Fibroblast of mammary gland (primary cell): ENCODE data around the gene CLRN1.

Source experiments
- DNase-seq: peaks from one replicate; pipeline ENCODE4 v3.0.0-alpha.2; 2010; ENCODE audit warnings: low read depth
- H3K4me3 ChIP-seq: 2 replicates; pipeline ENCODE4 v1.5.1; 2011; ENCODE audit warnings: low read depth, mild to moderate bottlenecking, low read length, moderate library complexity; ENCODE audit not compliant: control insufficient read depth
- TF ChIP-seq, protein P1 (sequence below): conservative IDR thresholded peaks from 2 replicates; pipeline ENCODE4 v1.5.1; 2011; ENCODE audit warnings: low read depth, low read length, inconsistent platforms; ENCODE audit not compliant: control insufficient read depth, insufficient read depth

Gene CLRN1

DNA sequence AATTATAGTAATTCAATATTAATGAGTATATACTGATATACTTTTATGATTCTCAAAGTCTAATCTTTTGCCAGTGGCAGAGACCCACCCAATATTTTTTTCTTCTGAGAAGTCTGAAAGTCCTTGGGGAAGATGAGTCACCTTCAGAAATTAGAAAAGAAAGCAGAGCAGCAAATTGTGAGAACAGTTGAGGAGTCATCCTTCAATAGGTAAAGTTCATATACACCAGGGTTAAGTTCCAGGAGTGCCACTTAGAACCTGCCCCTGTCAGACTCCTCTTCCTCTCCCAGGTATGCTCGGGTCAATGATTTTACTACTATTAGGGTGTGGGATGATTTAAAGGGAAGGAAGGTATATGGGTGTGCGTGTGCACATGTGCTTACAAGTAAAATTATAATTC is 7.1 kb downstream of the CLRN1 start:
- TF ChIP-seq, protein P1, sequence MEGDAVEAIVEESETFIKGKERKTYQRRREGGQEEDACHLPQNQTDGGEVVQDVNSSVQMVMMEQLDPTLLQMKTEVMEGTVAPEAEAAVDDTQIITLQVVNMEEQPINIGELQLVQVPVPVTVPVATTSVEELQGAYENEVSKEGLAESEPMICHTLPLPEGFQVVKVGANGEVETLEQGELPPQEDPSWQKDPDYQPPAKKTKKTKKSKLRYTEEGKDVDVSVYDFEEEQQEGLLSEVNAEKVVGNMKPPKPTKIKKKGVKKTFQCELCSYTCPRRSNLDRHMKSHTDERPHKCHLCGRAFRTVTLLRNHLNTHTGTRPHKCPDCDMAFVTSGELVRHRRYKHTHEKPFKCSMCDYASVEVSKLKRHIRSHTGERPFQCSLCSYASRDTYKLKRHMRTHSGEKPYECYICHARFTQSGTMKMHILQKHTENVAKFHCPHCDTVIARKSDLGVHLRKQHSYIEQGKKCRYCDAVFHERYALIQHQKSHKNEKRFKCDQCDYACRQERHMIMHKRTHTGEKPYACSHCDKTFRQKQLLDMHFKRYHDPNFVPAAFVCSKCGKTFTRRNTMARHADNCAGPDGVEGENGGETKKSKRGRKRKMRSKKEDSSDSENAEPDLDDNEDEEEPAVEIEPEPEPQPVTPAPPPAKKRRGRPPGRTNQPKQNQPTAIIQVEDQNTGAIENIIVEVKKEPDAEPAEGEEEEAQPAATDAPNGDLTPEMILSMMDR = no peak

DNA sequence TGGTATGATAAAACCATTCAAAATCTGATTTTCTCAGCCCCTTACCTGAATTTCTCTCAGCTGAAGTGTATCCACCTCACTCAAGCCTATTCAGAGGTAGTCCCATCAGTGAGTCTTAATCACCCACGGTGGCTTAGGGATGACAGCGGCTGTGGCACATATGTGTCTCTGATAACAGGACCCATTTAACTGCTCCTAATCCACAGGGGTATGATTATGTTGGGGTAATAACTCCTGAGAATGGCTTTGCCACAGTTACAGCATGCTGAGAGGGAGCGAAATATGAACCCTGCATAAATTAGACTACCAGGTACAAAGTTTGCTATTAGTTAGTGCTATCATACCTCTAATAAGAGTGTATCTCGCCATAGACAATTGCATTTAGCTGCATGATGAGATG is 10.6 kb downstream of the CLRN1 start:
- TF ChIP-seq, protein P1 = no peak
- no peak overlapping the region for H3K4me3 ChIP-seq

More for the DNA sequence above, 7.1 kb downstream of the CLRN1 start:
- peak; percentile 41 for DNase-seq
- H3K4me3 ChIP-seq = no peak overlapping the region

DNA sequence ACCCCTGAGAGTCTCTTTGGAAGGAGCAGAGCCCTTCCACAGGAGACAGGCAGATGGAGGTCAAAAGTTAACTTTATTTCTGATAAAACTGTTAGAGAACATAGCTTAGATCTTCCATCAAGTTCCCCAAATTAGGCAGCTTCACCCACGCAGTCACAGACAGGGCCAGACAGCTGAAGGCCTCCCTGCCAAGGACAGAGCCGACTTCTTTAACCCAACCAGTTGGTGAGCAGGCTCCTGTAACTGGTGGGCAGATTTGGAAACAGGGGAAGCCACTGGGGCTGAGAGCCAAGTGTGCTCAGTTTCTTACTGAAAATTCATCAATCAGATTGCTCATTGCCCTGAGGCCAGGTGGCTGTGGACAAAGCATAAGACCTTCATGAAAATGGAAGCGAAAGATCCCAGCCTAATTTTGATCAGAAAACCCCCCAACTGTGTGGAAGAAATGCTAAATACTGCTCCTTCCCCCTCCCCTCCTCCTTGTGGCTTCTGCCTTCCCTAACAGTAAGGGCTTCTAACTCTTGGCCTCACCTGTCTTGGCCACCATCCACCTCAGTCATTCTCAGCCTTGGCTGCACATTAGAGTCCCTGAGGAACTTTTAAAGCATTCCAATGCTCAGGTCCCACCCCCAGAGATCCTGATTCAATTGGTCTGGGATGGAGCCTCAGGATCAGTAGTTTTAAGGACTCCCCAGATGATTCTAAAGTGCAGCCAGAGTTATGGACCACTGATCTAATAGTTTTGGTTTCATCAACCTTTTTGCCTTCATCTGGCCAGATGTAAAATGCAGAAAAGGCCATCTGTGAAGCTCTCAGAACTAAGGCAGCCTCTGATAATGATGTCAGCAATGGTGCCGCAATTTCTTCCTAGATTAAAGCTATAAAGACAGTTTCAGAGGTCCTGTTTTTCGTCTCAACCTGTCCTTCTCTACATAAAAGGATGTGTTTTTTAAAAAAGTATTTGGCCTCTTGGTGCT is 11.5 kb downstream of the CLRN1 start:
- TF ChIP-seq, protein P1 = no peak
- DNase-seq = no peak
- no peak overlapping the region for H3K4me3 ChIP-seq

More for the DNA sequence above, 10.6 kb downstream of the CLRN1 start:
- no peak for DNase-seq

DNA sequence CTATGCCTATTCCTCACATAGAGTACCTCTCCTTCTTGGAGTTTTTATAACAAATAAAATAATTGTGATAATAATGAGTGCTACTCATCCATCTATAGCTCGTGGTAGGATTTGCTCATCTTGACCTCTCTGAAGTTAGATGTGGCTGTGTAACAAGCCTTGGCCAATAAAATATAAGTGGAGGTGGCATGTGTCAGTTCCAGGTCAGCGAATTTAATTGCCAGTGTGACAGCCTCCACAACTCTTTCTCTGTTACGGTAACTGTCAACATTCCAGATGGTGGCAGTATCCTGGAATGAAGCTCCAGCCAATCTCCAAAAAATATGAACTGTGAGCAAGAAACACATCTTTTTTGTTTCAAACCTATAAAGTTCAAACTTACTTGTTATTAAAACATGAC is 13.8 kb downstream of the CLRN1 start:
- TF ChIP-seq, protein P1 = no peak
- no peak for DNase-seq
- no peak overlapping the region for H3K4me3 ChIP-seq

DNA sequence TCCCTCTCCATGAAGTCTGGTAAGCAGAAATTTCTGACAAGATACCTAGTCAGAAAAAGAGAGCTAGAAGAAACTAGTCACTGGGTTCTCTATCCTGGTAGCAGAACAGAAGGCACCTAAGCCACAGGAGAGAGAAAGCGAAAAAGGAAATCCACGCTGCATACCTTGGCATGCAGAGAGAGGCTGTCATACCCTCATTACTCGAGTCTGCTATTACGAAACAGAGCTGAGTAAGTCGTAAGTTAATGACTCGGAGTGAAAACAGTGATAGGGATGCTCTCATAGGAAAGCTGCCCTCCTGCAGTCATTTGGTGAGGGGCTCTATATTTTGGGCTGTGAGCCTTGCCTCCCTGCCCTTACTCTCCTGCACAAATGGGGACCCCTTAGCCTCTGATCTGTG is 16.2 kb downstream of the CLRN1 start:
- TF ChIP-seq, protein P1 = no peak
- DNase-seq = peak; percentile 69
- H3K4me3 ChIP-seq = no peak overlapping the region

DNA sequence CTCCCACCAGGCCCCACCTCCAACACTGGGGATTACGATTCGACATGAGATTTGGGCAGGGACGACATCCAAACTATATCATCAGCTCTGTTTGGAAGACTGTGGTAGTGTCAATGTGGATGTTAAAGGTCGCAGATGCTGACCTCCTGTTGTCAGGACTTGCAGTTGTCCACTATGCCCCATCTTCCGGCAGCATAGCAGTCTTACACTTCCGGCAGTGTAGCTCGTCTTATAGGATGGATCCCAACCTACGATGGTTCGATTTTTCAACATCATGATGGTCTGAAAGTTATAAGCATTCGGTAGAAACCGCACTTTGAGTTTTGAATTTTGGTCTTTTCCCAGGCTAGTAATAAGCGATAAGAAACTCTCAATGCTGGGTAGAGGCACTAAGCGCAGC is 20.6 kb downstream of the CLRN1 start:
- TF ChIP-seq, protein P1 = no peak
- no peak for DNase-seq
- H3K4me3 ChIP-seq = no peak overlapping the region
